Measurements from ENCODE around the gene SLC6A4. TPM values are rescaled to one million over a fixed set of nuclear protein-coding genes. Genes with fewer than 3 reads are reported as not detected.

The SLC6A4 gene
- polyA plus RNA-seq, 1 donor (not counting 4 experiments of a cell fraction or from before 2014, with no cell fraction given) = not detected

DNA sequence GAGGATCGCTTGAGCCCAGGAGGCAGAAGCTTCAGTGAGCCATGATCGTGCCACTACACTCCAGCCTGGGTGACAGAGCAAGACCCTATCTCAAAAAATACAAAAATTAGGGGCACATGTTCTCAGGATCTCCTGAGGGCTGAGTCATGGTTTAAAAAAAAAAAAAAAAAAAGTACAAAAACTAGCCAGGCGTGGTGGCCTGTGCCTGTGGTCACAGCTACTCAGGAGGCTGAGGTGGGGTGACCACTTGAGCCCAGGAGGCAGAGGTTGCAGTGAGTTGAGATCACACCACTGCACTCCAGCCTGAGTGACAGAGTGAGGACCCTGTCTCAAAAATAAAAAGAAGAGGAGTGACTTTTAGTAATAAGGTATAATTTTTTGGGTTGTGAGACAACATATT is 39.4 kb upstream of the SLC6A4 start:
- FAIRE-seq = no peak
- no peaks in the 10 kb centered on the region for H3K36me3 ChIP-seq (ENCODE audit: control insufficient read depth in 2 of 2, extremely low read depth in 1 of 2, insufficient read depth in 2 of 2, low read length in 2 of 2)
- no peaks in the 10 kb centered on the region for H3K4me1 ChIP-seq (ENCODE audit: control insufficient read depth, extremely low read depth, insufficient read depth, low read length)
- TF ChIP-seq EZH2 (IDR thresholded peaks at IDR 0.05; ENCODE audit: low read length) = no peak
- TF ChIP-seq, protein P1, sequence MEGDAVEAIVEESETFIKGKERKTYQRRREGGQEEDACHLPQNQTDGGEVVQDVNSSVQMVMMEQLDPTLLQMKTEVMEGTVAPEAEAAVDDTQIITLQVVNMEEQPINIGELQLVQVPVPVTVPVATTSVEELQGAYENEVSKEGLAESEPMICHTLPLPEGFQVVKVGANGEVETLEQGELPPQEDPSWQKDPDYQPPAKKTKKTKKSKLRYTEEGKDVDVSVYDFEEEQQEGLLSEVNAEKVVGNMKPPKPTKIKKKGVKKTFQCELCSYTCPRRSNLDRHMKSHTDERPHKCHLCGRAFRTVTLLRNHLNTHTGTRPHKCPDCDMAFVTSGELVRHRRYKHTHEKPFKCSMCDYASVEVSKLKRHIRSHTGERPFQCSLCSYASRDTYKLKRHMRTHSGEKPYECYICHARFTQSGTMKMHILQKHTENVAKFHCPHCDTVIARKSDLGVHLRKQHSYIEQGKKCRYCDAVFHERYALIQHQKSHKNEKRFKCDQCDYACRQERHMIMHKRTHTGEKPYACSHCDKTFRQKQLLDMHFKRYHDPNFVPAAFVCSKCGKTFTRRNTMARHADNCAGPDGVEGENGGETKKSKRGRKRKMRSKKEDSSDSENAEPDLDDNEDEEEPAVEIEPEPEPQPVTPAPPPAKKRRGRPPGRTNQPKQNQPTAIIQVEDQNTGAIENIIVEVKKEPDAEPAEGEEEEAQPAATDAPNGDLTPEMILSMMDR (optimal IDR thresholded peaks at IDR 0.05 in 1 of 3, IDR thresholded peaks at IDR 0.05 in 1 of 3, conservative IDR thresholded peaks at IDR 0.05 in 1 of 3; ENCODE audit: extremely low read depth in 1 of 3, insufficient read depth in 2 of 3, low read length in 3 of 3) = no peak
- no peaks in the 10 kb centered on the region for H3K79me2 ChIP-seq (ENCODE audit: control insufficient read depth, insufficient read depth, low read length)
- dilution Hi-C loops (cut with MboI; ENCODE audit: extremely low pct_ligation_motif_present, low sequenced_read_pairs) = no loop called here
- no peak overlapping the region for H2AFZ ChIP-seq (ENCODE audit: control insufficient read depth, low read length)
- H3K27ac ChIP-seq (ENCODE audit: control insufficient read depth, insufficient read depth, low read length) = no peak overlapping the region
- peaks cover 8% of the 10 kb centered on the region for H3K27me3 ChIP-seq (ENCODE audit: control insufficient read depth, extremely low read depth, insufficient read depth, low read length)
- H3K9ac ChIP-seq (ENCODE audit: control insufficient read depth, extremely low read depth, insufficient read depth, low read length) = no peak overlapping the region
- no peak overlapping the region for H3K4me3 ChIP-seq (ENCODE audit: control insufficient read depth in 2 of 3, extremely low read depth in 1 of 3, insufficient read depth in 2 of 3, low read depth in 1 of 3, low read length in 3 of 3)
- no peak for DNase-seq (ENCODE audit: low read depth, low spot score)
- H3K9me1 ChIP-seq (ENCODE audit: control insufficient read depth, extremely low read depth, insufficient read depth, low read length) = no peaks in the 10 kb centered on the region
- H3K4me2 ChIP-seq (ENCODE audit: control insufficient read depth, extremely low read depth, insufficient read depth, low read depth, low read length) = no peak overlapping the region
- no peaks in the 10 kb centered on the region for H3K9me3 ChIP-seq (ENCODE audit: control insufficient read depth, low read depth, low read length)
- H4K20me1 ChIP-seq (ENCODE audit: control insufficient read depth, extremely low read depth, insufficient read depth, low read length) = no peaks in the 10 kb centered on the region

DNA sequence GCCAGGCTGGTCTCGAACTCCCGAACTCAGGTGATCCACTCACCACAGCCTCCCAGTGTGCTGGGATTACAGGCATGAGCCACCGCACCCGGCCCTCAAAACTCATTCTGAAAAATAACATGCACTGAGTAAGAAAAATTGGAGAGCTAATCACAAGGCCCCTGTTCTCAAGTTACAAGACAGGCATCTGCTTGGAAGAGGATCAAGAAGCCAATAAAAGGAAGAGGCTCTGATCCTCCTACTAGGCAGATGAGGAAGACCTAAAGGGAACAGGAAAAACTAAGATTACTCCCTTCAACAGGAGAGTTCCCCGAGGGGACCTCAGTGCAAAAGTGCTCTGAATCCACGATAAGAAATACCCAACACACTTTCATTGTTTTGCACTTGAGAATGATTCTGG is 37.9 kb upstream of the SLC6A4 start:
- Histone ChIP-seq H3K9ac (ENCODE audit: control insufficient read depth, extremely low read depth, insufficient read depth, low read length) (no peak overlapping the region), H4K20me1 (ENCODE audit: control insufficient read depth, extremely low read depth, insufficient read depth, low read length) (no peaks in the 10 kb centered on the region), H3K27ac (ENCODE audit: control insufficient read depth, insufficient read depth, low read length) (no peak overlapping the region), H3K79me2 (ENCODE audit: control insufficient read depth, insufficient read depth, low read length) (no peaks in the 10 kb centered on the region), H3K27me3 (ENCODE audit: control insufficient read depth, extremely low read depth, insufficient read depth, low read length) (peaks cover 4% of the 10 kb centered on the region), H3K4me1 (ENCODE audit: control insufficient read depth, extremely low read depth, insufficient read depth, low read length) (no peaks in the 10 kb centered on the region), H3K4me3 (ENCODE audit: control insufficient read depth in 2 of 3, extremely low read depth in 1 of 3, insufficient read depth in 2 of 3, low read depth in 1 of 3, low read length in 3 of 3) (no peak overlapping the region), H3K9me1 (ENCODE audit: control insufficient read depth, extremely low read depth, insufficient read depth, low read length) (no peaks in the 10 kb centered on the region), H2AFZ (ENCODE audit: control insufficient read depth, low read length) (no peak overlapping the region), H3K9me3 (ENCODE audit: control insufficient read depth, low read depth, low read length) (no peaks in the 10 kb centered on the region), H3K4me2 (ENCODE audit: control insufficient read depth, extremely low read depth, insufficient read depth, low read depth, low read length) (no peak overlapping the region), H3K36me3 (ENCODE audit: control insufficient read depth in 2 of 2, extremely low read depth in 1 of 2, insufficient read depth in 2 of 2, low read length in 2 of 2) (no peaks in the 10 kb centered on the region)
- TF ChIP-seq EZH2 (IDR thresholded peaks at IDR 0.05; ENCODE audit: low read length) = no peak
- TF ChIP-seq, protein P1 (optimal IDR thresholded peaks at IDR 0.05 in 1 of 3, IDR thresholded peaks at IDR 0.05 in 1 of 3, conservative IDR thresholded peaks at IDR 0.05 in 1 of 3; ENCODE audit: extremely low read depth in 1 of 3, insufficient read depth in 2 of 3, low read length in 3 of 3) = no peak
- dilution Hi-C loops (cut with MboI; ENCODE audit: extremely low pct_ligation_motif_present, low sequenced_read_pairs) = no loop called here
- FAIRE-seq (no peak), DNase-seq (ENCODE audit: low read depth, low spot score) (no peak)

Measured in keratinocyte (primary cell).